GM21381 (cell line): ENCODE data around the gene CD81.

Experiments
- ATAC-seq: cut with Tn5 transposase; IDR thresholded peaks from one replicate; pipeline ENCODE4 v1.9.1; 2021; ENCODE audit warnings: mild to moderate bottlenecking, moderate library complexity; ENCODE audit not compliant: unreplicated experiment

Gene CD81

DNA sequence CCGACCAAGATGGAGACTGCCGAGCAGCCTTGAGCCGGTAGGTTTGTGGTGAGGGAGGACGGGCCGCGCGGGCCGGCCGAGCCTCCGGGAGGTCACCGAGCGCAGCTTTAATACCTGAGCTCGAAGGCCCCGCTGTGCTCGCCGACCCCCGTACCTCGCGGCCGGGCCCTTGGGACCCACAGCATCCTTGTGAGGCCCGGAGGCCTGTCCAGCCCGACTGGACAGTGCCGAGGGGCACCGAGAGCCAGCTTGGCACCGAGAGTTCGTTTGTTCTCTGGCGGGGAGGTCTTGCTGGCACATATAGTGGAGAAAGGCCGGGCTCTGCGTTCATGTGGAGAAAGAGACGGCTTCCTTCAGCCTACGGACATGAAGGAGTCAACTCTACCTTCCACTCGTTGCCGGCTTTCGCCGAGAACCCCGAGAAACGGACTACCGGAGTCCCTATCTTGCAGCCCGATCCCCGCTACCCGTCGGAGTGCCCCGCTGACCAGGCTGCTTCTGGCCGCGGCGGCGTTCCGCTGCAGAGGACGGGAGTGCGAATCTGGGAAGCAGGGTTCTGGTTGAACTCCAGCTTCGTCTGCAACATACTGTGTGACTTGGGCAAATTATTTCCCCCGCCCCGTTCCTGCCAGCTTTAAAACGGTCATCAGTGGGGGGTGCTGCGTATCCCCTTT lies 23.8 kb downstream of the CD81 start:
- no peak for ATAC-seq

DNA sequence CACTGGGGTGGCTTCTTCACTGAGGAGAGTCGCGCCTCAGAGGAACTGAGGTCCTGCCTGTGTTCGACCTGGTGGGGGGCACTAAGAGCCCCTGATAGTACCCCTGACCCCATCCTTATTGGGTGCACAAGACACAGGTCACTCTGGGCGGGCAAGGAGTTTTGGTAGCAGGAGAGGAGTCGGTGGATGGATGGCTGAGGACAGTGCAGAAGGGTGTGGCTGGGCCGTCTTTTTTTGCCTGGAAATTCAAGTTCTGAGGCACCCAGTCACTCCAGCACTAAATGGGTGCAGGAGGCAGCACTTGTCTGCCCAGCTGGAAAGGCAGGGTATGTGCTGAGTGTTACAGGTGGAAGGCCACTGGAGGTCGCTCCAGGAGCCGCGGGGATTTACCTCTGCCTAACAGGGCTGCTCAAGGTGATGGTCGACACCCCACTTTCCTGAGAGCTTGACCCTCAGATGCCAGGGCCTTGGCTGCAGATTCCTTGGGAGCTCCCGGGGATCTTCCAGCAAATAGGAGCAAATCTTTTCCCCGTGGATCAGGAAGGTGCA lies 24.4 kb downstream of the CD81 start:
- ATAC-seq = no peak

DNA sequence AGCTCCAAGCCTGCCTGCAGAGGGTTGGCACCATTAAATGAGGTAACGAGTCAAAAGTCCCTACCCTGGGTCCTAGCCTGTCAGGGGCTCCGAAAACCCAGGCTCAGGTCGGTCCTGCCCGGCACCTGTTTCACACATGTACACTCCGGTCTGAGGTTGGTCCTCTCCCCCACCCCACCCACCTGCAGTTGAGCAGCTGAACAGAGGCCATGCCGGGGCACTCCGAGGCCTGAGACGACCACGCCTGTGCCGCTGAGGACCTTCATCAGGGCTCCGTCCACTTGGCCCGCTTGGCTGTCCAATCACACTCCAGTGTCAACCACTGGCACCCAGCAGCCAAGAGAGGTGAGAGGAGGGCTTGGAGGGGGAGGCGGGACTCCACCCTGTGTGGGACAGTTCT lies 25.0 kb downstream of the CD81 start:
- ATAC-seq = no peak

DNA sequence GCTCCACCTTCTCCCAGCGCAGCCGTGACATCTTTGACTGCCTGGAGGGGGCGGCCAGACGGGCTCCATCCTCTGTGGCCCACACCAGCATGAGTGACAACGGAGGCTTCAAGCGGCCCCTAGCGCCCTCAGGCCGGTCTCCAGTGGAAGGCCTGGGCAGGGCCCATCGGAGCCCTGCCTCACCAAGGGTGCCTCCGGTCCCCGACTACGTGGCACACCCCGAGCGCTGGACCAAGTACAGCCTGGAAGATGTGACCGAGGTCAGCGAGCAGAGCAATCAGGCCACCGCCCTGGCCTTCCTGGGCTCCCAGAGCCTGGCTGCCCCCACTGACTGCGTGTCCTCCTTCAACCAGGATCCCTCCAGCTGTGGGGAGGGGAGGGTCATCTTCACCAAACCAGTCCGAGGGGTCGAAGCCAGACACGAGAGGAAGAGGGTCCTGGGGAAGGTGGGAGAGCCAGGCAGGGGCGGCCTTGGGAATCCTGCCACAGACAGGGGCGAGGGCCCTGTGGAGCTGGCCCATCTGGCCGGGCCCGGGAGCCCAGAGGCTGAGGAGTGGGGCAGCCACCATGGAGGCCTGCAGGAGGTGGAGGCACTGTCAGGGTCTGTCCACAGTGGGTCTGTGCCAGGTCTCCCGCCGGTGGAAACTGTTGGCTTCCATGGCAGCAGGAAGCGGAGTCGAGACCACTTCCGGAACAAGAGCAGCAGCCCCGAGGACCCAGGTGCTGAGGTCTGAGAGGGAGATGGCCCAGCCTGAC lies 26.0 kb downstream of the CD81 start:
- no peak for ATAC-seq

DNA sequence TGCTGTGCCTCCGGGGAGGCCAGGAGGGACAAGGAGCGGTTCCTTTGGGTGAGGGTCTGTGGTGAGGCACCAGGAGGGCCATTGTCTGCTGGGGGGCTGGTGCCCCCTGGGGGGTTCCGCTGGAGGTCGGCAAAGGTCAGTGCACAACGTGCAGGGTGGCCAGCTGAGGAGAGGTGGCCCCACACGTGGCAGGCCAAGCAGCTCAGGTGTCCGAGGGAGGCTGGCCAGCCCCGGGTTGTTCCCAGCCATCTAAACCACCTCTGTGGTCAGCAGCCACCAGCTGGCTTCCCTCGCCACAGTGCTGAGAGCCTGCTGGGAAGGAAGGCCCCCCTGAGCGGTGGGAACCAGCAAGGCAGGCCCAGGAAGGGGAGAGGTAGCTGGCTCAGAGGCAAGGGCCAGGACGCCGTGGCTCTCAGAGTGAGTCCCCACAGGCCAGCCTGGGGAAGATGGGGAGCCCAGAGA lies 27.7 kb downstream of the CD81 start:
- ATAC-seq = no peak

DNA sequence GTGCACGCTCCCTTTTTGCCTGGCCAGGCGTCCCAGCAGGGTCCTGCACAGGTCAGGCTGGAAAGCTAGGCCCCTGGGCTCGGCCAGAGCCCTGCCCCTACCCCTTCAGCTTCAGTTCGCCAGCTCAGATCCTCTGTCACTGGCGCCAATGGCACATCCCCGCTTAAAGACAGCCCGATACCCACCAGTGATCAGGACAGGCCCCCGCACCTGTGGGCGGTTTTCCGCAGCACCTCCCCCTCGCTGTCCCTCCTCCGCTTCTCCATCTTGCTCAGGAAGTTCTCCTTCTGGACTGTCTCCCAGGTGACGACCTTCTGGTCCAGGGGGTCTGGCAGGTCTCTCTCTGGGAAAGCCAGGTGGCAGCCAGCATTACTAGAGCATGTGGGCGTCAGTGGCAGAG lies 29.3 kb downstream of the CD81 start:
- ATAC-seq = no peak

DNA sequence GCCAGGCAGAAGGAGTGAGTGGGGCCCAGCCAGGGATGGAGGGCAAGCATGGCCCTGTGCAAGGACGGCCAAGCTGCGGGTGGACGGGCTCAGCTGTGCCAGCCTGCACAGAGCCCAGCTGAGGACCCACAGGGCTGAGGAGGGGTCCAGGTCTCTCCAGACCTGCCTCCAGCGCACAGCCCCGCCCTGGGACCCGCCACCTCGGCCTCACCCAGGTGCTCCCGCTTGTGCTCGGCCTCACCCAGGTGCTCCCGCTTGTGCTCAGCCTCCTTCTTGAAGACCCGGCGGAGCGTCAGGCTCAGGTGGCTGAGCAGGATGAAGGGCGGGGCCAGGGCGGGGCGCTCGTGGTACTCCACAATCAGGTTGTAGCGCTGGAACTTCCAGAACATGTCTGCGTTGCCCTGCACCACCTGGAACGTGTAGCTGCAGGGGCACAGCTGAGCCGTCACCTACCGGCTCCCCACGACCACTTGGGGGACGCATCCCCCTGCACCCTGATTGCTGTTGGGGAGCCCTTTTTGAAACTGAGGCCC lies 29.8 kb downstream of the CD81 start:
- ATAC-seq = no peak

DNA sequence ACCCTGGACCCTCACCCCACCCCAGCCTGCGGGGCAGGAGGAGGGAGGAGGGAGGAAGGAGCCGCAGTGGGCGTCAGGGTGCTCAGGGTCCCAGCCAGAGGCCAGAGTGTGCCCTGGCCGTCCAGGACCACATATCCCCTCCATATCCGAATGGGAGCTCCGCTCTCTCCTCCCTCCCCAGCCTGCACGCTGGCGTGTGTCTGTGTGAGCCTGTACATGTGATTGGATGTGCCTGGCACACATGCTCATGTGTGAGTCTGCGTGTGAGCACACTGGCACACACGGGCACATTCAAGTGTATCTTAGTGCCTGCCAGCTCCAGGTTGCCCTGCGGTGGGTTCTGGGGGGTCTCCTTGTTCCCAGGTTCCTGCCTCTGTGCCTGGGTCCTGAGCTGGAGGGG lies 31.6 kb downstream of the CD81 start:
- ATAC-seq = no peak

DNA sequence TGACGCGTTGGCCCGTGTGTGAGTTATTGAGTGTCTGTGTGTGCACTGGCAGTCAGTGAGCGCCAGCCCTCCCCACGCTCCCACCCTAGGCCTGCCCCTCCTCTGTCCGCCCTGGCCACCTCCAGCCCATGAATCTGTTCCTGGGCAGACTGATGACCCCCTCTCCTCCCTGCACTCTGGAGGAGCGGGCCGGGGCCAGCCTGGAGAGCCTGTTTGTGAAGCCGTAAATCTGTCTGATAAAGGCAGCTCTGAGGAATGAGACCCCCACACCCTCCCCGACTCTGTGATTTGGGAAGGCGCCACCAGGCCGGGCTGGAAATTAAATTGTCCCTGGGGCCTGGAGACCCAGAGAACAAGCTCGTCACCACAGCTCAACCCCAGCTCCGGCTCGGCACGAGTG lies 32.0 kb downstream of the CD81 start:
- ATAC-seq = no peak

DNA sequence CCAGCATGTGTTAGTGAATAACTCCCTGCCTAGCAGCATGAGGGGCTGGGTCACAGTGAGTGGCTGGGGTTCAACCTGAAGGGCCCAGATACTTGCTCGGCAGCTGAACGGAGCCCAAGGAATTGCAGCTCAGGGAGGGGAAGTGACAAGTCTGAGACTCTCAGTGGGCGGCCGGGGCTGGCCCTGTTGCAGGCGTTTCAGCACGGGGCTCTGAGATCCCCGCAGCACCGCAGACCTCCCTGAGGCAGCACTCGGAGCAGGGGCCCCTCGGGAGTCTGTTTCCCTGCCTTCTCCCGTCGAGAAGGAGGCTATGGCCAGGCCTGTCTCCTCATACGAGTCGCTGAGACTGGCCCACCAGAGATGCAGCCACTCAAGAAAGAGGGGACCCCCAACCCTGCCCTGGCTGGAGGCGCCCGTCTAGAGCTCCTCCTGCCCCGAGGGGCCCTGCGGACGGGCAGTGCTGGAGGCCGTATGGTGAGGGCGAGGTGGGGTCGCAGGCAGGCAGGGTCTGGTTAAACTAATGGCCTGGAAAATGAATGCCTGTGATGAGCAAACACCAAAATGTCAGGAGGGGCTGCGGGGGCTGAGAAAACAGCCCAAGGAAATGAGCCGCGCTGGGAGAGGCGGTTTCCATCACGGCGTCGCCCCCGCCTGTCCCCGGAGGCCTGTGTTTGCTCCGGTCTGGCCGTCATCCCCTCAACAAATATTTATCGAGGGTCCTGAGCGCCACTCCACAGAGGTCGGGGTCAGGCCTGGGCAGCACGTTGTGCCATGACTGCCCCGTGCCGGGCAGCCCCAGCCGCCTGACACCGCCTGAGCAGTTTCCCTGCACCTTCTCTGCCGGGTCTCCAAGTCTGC lies 32.7 kb downstream of the CD81 start:
- ATAC-seq = no peak

DNA sequence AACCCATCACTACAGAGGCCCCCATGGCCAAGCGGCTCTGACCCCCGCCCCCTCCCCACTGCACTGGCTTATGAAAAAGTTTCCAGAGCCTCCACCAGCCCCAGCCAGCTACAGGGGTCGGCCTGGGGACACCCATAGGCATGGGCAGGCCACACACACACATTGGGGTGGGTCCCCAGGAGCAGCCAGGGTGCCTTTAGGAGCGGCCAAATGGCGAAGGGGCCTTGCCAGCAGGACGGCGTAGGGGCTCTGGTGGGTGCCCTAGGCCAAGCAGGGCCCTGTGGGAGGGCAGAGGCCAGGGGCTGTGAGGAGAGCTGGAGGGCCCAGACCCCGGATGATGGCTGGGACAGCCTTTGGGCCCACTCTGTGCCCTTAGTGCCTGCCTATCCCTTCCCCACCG lies 33.5 kb downstream of the CD81 start:
- ATAC-seq = no peak

DNA sequence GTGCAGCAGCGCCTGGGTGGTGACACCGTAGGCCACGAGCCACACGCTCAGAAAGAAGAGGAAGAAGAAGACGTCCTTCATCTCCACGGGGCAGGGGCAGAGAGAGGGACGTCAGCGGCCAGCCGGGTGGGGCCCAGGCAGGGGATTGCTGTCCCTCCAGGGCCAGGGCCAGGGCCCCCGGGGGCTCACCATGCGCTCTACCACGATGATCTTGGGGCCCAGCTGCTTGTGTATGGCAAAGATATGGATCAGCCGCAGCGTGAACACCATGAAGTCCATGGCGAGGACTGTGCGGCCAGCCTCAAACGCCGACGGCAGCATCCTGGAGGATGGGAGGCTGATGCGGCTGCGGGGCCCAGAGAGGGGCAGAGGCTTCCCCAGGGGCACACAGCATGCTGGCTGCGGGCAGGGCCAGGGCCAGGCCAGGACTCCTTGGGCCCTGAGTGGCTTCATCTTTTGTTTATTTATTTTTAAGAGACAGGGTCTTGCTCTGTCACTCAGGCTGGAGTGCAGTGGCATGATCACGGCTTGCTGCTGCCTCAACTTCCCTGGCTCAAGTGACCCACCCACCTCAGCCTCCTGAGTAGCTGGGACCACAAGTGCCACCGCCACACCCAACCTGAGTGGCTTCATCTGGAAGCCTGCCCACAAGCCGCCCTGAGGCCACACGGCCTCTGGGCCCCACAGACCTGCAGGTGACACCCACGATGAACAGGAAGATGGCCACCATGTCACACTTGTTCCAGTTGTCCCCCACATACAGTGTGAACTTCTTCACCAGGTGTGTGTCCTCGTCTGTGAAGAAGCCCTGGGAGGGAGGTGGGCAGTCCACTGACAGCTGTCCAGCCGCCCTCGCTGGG lies 34.6 kb downstream of the CD81 start:
- no peak for ATAC-seq

DNA sequence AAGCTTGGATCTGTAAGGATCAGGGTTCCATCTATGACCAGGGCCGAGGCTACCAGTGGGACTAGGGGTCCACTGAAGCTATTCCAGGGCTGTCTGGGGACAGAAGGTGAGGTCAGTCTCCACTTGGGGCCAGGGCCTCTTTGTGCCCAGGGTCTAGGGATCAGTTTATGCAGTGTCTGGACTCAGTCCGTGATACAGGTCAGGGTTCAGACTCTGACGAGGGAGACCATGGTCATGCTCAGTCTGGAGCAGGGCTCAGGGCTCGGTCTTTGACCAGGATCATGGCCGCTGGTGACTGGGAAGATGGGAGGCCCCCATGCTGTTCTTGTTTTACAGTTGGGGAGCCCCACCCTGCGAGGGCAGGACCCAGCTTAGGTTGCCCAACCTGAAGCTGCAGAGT lies 35.2 kb downstream of the CD81 start:
- no peak for ATAC-seq

DNA sequence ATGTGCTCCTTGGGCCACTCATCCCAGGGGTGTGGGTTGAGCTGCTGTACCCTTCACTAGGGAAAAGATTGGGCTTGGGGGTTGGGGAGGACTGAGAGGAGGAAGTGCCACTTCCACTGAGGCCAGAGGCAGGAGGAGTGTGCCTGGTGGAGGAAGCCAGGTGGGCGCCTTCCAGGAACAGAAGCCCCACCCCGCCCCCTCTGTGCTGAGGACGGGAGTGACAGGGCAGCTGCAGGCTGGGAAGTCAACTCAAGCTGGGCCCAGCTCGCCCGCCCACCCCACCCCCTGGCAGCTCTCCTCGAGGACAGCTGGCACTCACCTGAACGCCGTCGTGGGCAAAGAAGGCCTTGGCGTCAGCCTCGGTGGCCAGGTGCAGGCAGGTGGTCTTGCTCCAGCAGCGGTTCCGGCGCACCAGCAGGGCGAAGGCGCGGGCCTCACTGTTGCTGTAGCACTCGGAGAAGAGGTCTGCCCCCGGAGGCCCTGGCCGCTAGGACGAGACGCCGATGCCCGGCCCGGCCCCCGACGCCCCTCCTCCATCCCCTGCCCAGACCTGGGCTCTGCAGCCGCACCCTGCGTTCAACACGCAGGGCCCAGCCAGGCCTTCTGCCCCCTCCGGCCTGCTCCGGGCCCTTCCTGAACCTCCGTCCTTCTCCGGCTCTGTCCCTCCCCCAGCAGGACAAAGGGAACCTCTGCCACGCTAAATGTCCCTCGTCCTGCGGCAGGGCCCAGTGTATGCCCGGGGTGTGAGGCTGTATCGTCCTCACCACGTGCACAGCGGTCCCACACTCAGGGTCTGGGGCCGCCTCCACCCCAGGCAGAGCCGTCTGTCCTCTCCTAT lies 36.9 kb downstream of the CD81 start:
- ATAC-seq = no peak

DNA sequence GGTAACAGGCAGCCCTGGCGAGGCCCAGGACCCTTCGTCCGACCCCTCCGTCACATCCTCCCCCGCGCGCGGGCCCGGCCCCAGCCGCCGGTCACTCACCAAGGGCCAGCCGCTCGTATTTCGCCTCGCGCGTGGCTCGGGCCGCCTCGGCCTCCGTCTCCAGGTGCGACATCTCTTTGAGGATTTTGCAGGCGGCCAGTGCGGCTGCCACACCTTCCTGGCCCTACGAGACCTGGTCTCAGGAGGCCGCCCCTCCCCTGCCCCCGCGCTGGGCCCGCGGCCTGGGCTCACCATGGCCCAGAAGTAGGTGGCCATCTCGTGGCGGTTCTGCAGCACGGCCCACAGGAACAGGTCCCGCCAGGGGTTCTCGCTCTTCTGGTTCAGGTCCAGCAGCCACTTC lies 37.5 kb downstream of the CD81 start:
- ATAC-seq = no peak

DNA sequence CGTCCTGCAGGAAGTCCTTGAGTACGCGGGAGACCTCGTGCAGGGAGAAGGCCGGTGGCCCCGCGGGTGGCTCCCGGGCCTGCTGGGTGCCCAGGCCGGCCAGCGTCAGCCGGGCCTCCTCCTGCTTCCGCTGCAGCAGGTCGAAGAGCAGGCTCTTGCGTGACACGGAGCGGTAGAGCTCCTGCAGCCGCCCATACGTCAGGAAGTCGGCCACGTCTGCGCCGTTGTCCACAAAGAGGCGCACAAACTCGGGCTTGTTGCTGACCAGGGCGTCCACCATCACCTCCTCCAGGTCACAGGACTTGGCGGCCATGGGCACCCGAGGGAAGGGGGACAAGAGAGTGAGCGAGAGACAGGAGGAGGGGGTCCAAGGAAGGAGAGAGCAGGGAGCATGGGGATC lies 38.1 kb downstream of the CD81 start:
- no peak for ATAC-seq

DNA sequence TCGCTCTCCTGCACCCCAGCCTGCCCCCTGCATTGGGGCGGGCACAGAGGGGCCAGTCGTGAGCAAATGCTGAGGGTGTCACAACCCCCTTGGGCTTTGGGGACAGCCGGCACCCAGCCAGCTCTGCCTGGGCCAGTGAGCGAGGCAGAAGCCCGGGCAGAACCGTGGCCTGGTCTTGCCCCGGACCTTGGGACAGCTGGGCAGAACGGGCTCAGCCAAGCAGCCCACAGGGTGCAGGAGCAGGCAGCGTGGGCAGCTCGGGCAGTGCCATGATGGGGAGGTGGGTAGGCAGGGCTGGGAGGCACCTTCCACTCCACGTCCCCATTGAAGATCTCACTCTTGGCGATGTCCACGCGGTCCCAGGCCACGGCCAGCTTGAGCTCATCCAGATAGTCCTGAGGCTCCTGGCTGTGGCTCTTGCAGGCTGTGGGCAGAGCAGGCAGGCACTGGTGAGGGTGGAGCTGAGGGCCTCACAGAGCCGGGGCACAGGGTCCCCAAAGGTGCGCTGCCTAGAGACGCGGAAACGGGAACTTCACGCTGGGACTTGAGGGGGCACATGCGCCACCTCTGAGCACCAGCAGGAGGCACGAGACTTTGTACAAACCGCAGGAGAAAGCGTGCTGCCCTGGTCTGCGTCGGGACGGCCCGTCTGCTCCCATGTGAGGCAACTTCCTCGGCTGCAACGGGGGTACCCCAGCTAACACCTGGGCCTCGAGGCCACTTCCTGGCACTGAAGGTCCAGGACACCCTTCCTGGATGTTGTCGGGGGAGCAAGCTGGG lies 38.7 kb downstream of the CD81 start:
- ATAC-seq = no peak

DNA sequence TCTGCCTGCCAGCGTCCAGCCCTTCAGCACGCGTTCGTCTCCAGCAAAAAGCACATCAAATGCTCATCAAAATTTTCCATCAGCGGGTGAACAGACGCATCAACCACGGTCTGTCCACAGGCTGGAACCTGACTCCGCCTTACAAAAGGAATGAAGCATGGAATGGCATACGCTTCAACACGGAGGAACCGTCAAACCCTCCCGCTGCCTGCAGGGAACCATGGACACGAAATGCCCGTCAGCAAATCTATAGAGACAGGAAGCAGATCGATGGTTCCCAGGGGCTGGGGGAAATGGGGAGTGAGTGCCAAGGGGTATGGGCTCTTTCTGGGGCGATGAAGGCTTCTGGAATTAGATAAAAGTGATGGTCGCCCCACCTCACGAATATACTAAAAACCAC lies 39.7 kb downstream of the CD81 start:
- no peak for ATAC-seq
